Stomach smooth muscle (tissue), 2 donors: Measurements from ENCODE around the gene GFER.
A peak's percentile ranks its signal among the peaks of the same experiment; 100 is the strongest.
"Not testable (repeated sequence)": the region's sequence is repeated elsewhere in the genome, so short reads cannot be mapped to it uniquely, and the experiment has no call there.

ENCODE experiments used
- H3K27ac ChIP-seq: one replicate; pipeline ENCODE4 v1.7.0; 2013; ENCODE audit warnings: mild to moderate bottlenecking, low read length, inconsistent platforms
- H3K27me3 ChIP-seq, 2 donors: one replicate each; pipeline ENCODE4 v1.7.0; 2013; ENCODE audit warnings: low read length in 2 of 2; ENCODE audit not compliant: insufficient read depth in 2 of 2, control insufficient read depth in 1 of 2
- H3K36me3 ChIP-seq, 2 donors: one replicate each; pipeline ENCODE4 v1.7.0; 2013; ENCODE audit warnings: low read length in 2 of 2; ENCODE audit not compliant: control insufficient read depth in 2 of 2, insufficient read depth in 2 of 2
- H3K4me1 ChIP-seq: one replicate; pipeline ENCODE4 v1.7.0; 2013; ENCODE audit warnings: low read length; ENCODE audit not compliant: control insufficient read depth, insufficient read depth
- H3K4me3 ChIP-seq, 2 donors: one replicate each; pipeline ENCODE4 v1.7.0; 2013; ENCODE audit warnings: low read length in 2 of 2
- H3K9ac ChIP-seq, 2 donors: one replicate each; pipeline ENCODE4 v1.7.0; 2013; ENCODE audit warnings: low read length in 2 of 2, mild to moderate bottlenecking in 1 of 2
- H3K9me3 ChIP-seq, 2 donors: one replicate each; pipeline ENCODE4 v1.7.0; 2013; ENCODE audit warnings: low read length in 2 of 2; ENCODE audit not compliant: control insufficient read depth in 2 of 2
- donor health status: healthy.
- donor health status: Pancreatic carcinoma.

The GFER gene

GRCh38 chr16:2030036-2030435, 46.0 kb downstream of the GFER start:
- Histone ChIP-seq H3K36me3 (peaks cover 0 to 4% of the 10 kb centered on the region in 2 donors), H3K4me1 (peaks cover 56% of the 10 kb centered on the region), H3K9ac (no peak overlapping the region), H3K27ac (no peak overlapping the region), H3K27me3 (no peaks in the 10 kb centered on the region), H3K9me3 (no peaks in the 10 kb centered on the region), H3K4me3 (peak overlapping the region in 1 of 2 donors; percentile 22)

GRCh38 chr16:2031081-2031577, 47.1 kb downstream of the GFER start:
- no peaks in the 10 kb centered on the region for H3K27me3 ChIP-seq
- no peak overlapping the region for H3K27ac ChIP-seq
- H3K4me1 ChIP-seq: peaks cover 61% of the 10 kb centered on the region
- H3K4me3 ChIP-seq: no peak overlapping the region
- H3K9ac ChIP-seq: no peak overlapping the region
- H3K36me3 ChIP-seq: peaks cover 0 to 4% of the 10 kb centered on the region in 2 donors
- H3K9me3 ChIP-seq: no peaks in the 10 kb centered on the region

GRCh38 chr16:2032285-2033056, 48.5 kb downstream of the GFER start:
- H3K27ac ChIP-seq: peak overlapping the region; percentile 90
- peaks cover 68% of the 10 kb centered on the region for H3K4me1 ChIP-seq
- H3K9me3 ChIP-seq: no peaks in the 10 kb centered on the region
- H3K36me3 ChIP-seq: peaks cover 0 to 4% of the 10 kb centered on the region in 2 donors
- no peak overlapping the region for H3K9ac ChIP-seq
- no peaks in the 10 kb centered on the region for H3K27me3 ChIP-seq
- peak overlapping the region in 1 of 2 donors; percentile 69 for H3K4me3 ChIP-seq

- peak overlapping the region; percentile 58 for H3K9ac ChIP-seq
- H3K9me3 ChIP-seq: no peaks in the 10 kb centered on the region
- H3K4me1 ChIP-seq: peaks cover 65% of the 10 kb centered on the region
- no peaks in the 10 kb centered on the region for H3K27me3 ChIP-seq
- H3K27ac ChIP-seq: peak overlapping the region; percentile 90
- peaks cover 0 to 4% of the 10 kb centered on the region in 2 donors for H3K36me3 ChIP-seq
- H3K4me3 ChIP-seq: peak overlapping the region; percentile 59 to 69
These were observed 49.3 kb downstream of the GFER start for GRCh38 chr16:2033057-2033908.

- peak overlapping the region; percentile 58 for H3K9ac ChIP-seq
- H3K27me3 ChIP-seq, H3K36me3 ChIP-seq, H3K9me3 ChIP-seq: not testable (repeated sequence)
- H3K27ac ChIP-seq: peak overlapping the region; percentile 90
- peaks cover 66% of the 10 kb centered on the region for H3K4me1 ChIP-seq
- peak overlapping the region; percentile 59 to 69 for H3K4me3 ChIP-seq
These were observed 50.1 kb downstream of the GFER start for GRCh38 chr16:2033909-2034695.

- H3K4me3 ChIP-seq: peak overlapping the region in 1 of 2 donors; percentile 47
- no peaks in the 10 kb centered on the region for H3K9me3 ChIP-seq
- peaks cover 74% of the 10 kb centered on the region for H3K4me1 ChIP-seq
- H3K27ac ChIP-seq: peak overlapping the region; percentile 78
- no peaks in the 10 kb centered on the region for H3K27me3 ChIP-seq
- H3K9ac ChIP-seq: peak overlapping the region; percentile 22 to 29
- H3K36me3 ChIP-seq: peaks cover 0 to 1% of the 10 kb centered on the region in 2 donors
These were observed 50.9 kb downstream of the GFER start for GRCh38 chr16:2034696-2035430.

GRCh38 chr16:2035431-2036199, 51.6 kb downstream of the GFER start:
- Histone ChIP-seq H3K27ac (peak overlapping the region; percentile 78), H3K4me3 (peak overlapping the region in 1 of 2 donors; percentile 47), H3K4me1 (peaks cover 73% of the 10 kb centered on the region), H3K9me3 (no peaks in the 10 kb centered on the region), H3K36me3 (no peaks in the 10 kb centered on the region), H3K27me3 (no peaks in the 10 kb centered on the region), H3K9ac (peak overlapping the region; percentile 32 to 62)

GRCh38 chr16:2036200-2036966, 52.4 kb downstream of the GFER start:
- Histone ChIP-seq H3K4me1 (peaks cover 73% of the 10 kb centered on the region), H3K36me3 (no peaks in the 10 kb centered on the region), H3K9me3 (no peaks in the 10 kb centered on the region), H3K4me3 (peak overlapping the region in 1 of 2 donors; percentile 47), H3K27me3 (no peaks in the 10 kb centered on the region), H3K9ac (peak overlapping the region; percentile 32 to 62), H3K27ac (peak overlapping the region; percentile 78)

GRCh38 chr16:2037115-2037514, 53.1 kb downstream of the GFER start:
- Histone ChIP-seq H3K4me3 (no peak overlapping the region), H3K9me3 (no peaks in the 10 kb centered on the region), H3K27me3 (no peaks in the 10 kb centered on the region), H3K9ac (no peak overlapping the region), H3K27ac (peak overlapping the region; percentile 78), H3K4me1 (peaks cover 76% of the 10 kb centered on the region), H3K36me3 (no peaks in the 10 kb centered on the region)
